Erythroblast (primary cell): Measurements from ENCODE around the gene CARD19.

ENCODE experiments used
- GATA1 ChIP-seq: IDR thresholded peaks from 2 replicates; pipeline ENCODE4 v1.6.1; 2011; ENCODE audit warnings: low read depth, mild to moderate bottlenecking, control low read depth, low read length, moderate library complexity
- POLR2A ChIP-seq: IDR thresholded peaks from 2 replicates; pipeline ENCODE4 v1.6.1; 2011; ENCODE audit warnings: mild to moderate bottlenecking, low read length

DNA sequence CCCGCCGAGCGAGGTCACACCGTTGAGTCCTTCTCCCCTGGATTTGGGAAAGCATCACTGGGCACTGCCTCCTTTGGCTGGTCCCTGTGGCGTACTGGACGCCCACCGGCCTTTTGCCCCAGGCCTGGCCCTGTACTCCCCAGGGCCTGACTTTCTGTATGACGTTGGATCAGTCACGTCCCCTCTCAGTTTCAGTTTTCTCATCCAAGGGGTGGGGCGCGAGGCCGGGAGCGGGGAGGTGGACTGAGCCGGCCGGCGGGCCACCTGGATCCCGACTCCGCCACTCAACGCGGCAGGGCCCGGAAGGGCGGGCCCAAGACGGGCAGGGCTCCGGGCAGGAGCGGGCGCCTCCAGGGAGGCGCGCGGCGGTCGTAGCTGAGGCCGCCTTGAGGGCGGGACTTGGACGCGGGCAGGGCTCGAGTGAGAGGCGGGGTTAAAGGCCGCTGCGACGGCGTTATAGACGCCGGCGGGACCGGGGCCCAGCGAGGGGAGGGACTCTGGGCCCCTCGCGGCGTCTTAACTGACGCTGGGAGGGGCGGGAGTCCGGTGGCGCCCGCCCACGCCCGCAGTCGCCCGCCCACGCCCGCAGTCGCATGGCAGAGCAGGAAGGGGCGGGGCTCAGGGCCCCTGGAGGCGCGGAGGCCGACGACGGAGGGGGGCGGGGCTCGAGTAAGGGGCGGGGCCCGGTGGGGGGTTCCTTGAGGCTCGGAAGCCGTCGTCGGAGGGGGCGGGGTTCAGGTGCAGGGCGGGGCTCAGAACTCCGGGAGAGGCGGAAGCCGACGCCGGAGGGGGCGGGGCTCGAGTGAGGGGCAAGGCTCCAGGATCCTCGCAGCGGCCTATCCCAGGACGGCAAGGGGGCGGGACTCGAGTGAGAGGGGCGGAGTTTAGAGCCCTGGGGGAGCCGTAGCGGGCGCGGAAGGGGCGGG lies 549 bp upstream of the CARD19 start:
- TF ChIP-seq POLR2A (peak; percentile 86), GATA1 (no peak)
